ENCODE results near the gene WNT9B. TPM values are rescaled to one million over a fixed set of nuclear protein-coding genes. Genes with fewer than 3 reads are reported as not detected.

The WNT9B gene
- total and polyA plus RNA-seq, 4 donors, result 0.08 to 0.14 (median 0.10) TPM; not detected in 1

GRCh38 chr17:46859996-46860395 is 8.6 kb downstream of the WNT9B start:
- no peaks in the 10 kb centered on the region for H3K36me3 ChIP-seq (ENCODE audit: control insufficient read depth in 4 of 4, insufficient read depth in 3 of 4, low read depth in 1 of 4, low read length in 3 of 4)
- TF ChIP-seq MAX (IDR thresholded peaks at IDR 0.05) (no peak), TAF1 (conservative IDR thresholded peaks at IDR 0.05) (no peak), REST (IDR thresholded peaks at IDR 0.05) (no peak), FOXA2 (IDR thresholded peaks at IDR 0.05) (no peak), EGR1 (IDR thresholded peaks at IDR 0.05; ENCODE audit: low read depth in 2 of 2) (no peak), NR2F2 (IDR thresholded peaks at IDR 0.05) (no peak), FOXA1 (IDR thresholded peaks at IDR 0.05) (no peak), HNF4G (IDR thresholded peaks at IDR 0.05) (no peak), RAD21 (IDR thresholded peaks at IDR 0.05) (no peak)
- H3K4me3 ChIP-seq (ENCODE audit: low read depth in 1 of 3, low read length in 3 of 3), result no peak overlapping the region
- H3K9me3 ChIP-seq (ENCODE audit: control insufficient read depth in 4 of 4, low read length in 3 of 4), result no peaks in the 10 kb centered on the region
- no peaks in the 10 kb centered on the region for H3K27me3 ChIP-seq (ENCODE audit: control insufficient read depth in 4 of 4, insufficient read depth in 4 of 4, low read length in 3 of 4)
- no peaks in the 10 kb centered on the region for H3K4me1 ChIP-seq (ENCODE audit: control insufficient read depth in 4 of 4, insufficient read depth in 4 of 4, low read length in 3 of 4)
- no peak for DNase-seq (ENCODE audit: low spot score)
- H3K27ac ChIP-seq (ENCODE audit: low read depth in 1 of 2, low read length in 2 of 2), result no peak overlapping the region
- H3K9ac ChIP-seq (ENCODE audit: low read depth in 1 of 2, low read length in 2 of 2), result no peak overlapping the region
- 90% methylated on average over 5 of the region's 5 CpGs for WGBS

GRCh38 chr17:46862949-46863348 is 11.6 kb downstream of the WNT9B start:
- TF ChIP-seq YY1 (IDR thresholded peaks at IDR 0.05) (no peak), RXRA (IDR thresholded peaks at IDR 0.05) (no peak), GABPA (IDR thresholded peaks at IDR 0.05 in 1 of 2, conservative IDR thresholded peaks at IDR 0.05 in 1 of 2) (no peak), TAF1 (conservative IDR thresholded peaks at IDR 0.05) (no peak), MAX (IDR thresholded peaks at IDR 0.05) (no peak), EGR1 (IDR thresholded peaks at IDR 0.05; ENCODE audit: low read depth in 2 of 2) (no peak), SP1 (IDR thresholded peaks at IDR 0.05) (no peak), RAD21 (IDR thresholded peaks at IDR 0.05) (no peak), FOXA2 (IDR thresholded peaks at IDR 0.05) (no peak), ATF3 (IDR thresholded peaks at IDR 0.05) (no peak)
- no peaks in the 10 kb centered on the region for H3K4me1 ChIP-seq (ENCODE audit: control insufficient read depth in 4 of 4, insufficient read depth in 4 of 4, low read length in 3 of 4)
- H3K9ac ChIP-seq (ENCODE audit: low read depth in 1 of 2, low read length in 2 of 2), result no peak overlapping the region
- no peaks in the 10 kb centered on the region for H3K9me3 ChIP-seq (ENCODE audit: control insufficient read depth in 4 of 4, low read length in 3 of 4)
- no peak overlapping the region for H3K27ac ChIP-seq (ENCODE audit: low read depth in 1 of 2, low read length in 2 of 2)
- H3K27me3 ChIP-seq (ENCODE audit: control insufficient read depth in 4 of 4, insufficient read depth in 4 of 4, low read length in 3 of 4), result no peaks in the 10 kb centered on the region
- H3K36me3 ChIP-seq (ENCODE audit: control insufficient read depth in 4 of 4, insufficient read depth in 3 of 4, low read depth in 1 of 4, low read length in 3 of 4), result no peaks in the 10 kb centered on the region
- H3K4me3 ChIP-seq (ENCODE audit: low read depth in 1 of 3, low read length in 3 of 3), result no peak overlapping the region
- 55% methylated on average over 13 of the region's 13 CpGs for WGBS
- peak; percentile 44 for DNase-seq (ENCODE audit: low spot score)

Measured in liver (tissue), 9 donors.